ENCODE data around the gene C1orf35. TPM values are rescaled to one million over a fixed set of nuclear protein-coding genes. Genes with fewer than 3 reads are reported as not detected.

The C1orf35 gene
- total RNA-seq, 1 donor from 2014 or later: 14.7 TPM

DNA sequence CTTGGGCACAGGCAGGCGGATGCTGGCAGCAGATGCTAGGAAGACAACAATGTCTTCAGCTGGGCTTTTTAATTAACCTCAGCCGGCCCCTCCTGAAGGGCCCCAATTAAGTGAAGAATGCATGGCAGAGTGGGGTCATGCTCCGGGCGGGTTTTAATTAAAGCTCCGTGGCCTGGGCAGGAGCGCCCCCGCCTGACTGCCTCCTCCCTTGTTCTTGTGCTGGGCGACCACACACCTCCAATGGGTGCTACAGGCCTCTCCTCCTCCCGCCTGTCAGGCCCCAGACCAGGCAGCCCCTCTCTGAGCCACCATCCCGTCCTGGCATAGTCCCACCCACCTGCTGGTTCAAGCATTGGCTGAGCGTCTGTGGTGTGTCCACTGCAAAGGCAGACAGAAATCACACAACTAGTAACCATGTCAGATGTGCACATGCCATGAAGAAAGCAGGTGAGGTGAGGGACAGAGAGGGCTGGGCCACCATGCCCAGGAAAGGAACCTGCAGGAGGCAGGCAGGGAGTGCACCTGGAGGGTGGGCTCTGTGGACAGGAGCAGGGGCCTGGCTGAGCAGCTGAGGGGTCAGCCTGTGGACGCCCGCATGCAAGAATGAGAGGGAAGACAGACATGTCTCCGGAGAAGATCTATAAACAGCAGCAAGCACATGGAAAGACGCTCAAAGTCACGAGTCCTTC, 29.1 kb downstream of the C1orf35 start:
- Histone ChIP-seq H3K4me3 (no peak overlapping the region), H3K9me3 (no peaks in the 10 kb centered on the region), H3K4me1 (no peaks in the 10 kb centered on the region), H3K36me3 (no peaks in the 10 kb centered on the region), H3K27me3 (no peaks in the 10 kb centered on the region), H3K27ac (no peak overlapping the region)
- no peak for DNase-seq (ENCODE audit: extremely low spot score in 2 of 2)
- no peak for TF ChIP-seq CTCF (IDR thresholded peaks at IDR 0.05)
- intact Hi-C loops (cut with DNase I): no loop called here

DNA sequence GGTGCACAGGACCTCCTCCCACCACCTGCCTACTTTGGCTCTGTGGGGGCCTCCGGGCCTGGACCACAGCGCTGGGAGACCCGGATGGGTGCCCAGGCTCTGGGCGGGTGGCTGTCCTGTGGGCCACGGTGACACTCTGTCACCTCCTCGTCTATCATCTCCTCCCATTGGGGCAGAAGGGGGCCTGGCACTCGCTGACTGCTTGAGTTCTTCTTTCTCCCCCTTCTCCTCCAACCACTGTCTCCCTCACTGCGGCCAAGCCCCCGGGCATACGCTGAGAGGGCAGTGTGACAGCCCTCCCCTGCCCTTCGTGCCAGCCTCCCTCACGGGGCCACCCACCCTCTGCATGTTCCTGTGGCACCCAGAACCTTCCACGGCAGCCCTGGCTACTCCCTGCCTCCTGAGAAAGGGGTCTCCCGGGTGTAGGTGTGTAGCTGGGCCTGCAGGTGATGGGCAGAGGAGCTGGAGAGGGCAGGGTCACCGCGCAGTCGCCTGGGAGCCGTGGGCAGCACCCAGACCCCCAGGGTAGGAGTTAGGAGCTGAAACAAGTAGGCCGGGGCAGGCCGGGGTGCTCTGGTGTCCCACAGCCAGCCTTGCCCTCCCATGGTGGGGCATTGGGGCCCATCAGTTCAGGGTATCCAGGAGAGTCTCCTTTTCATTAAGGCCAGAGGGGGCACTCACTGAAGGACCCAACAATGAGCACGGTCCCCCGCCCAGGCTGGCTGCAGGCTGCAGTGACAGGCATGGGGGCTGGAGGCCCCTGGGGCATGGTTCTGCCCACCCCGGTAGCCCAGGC, 29.9 kb downstream of the C1orf35 start:
- no peak for TF ChIP-seq POLR2A (IDR thresholded peaks at IDR 0.05)
- TF ChIP-seq POLR2AphosphoS5 (IDR thresholded peaks at IDR 0.05; ENCODE audit: insufficient read depth in 1 of 2, low read depth in 1 of 2): no peak
- TF ChIP-seq CTCF (IDR thresholded peaks at IDR 0.05): no peak
- Histone ChIP-seq H3K36me3 (no peaks in the 10 kb centered on the region), H3K27me3 (no peaks in the 10 kb centered on the region), H3K9me3 (no peaks in the 10 kb centered on the region), H3K4me1 (no peaks in the 10 kb centered on the region), H3K27ac (no peak overlapping the region), H3K4me3 (no peak overlapping the region)
- intact Hi-C loops (cut with DNase I): no loop called here
- no peak for DNase-seq (ENCODE audit: extremely low spot score in 2 of 2)

GRCh38 chr1:228072658-228073043, 30.5 kb downstream of the C1orf35 start:
- no peak for DNase-seq (ENCODE audit: extremely low spot score in 2 of 2)
- intact Hi-C loops (cut with DNase I): no loop called here

DNA sequence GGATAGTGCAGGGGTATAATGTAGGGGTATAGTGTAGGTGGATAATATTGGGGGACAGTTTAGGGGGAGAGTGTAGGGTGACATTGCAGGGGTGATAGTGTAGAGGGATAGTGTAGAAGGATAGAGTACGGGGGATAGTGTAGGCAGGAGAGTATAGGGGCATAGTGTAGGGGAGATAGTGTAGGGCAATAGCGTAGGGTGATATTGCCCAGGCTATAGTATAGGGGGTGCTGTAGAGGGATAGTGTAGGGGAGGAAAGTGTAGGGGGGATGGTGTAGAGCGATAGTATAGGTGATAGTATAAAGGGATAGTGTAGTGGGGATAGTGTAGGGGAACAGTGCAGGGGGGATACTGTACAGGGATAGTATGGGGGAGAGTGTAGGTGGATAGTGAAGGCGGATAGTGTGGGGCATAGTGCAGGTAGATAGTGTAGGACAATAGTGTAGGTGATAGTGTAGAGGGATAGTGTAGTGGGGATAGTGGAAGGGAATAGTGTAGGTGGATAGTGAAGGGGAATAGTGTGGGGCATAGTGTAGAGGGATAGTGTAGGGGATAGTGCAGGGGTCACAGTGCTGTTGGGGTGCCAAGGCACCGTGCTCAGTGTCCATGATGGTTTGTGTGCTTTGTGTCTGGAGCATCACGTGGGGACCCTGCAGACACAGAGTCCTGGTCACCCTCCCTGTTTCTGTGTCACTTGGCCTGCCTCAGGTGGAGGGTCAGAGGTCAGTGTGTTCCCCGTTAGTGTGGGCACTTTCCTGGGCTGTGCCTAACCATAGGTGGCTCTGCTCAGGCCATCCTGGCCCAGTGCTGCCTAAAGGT, 31.1 kb downstream of the C1orf35 start:
- intact Hi-C loops (cut with DNase I): no loop called here
- TF ChIP-seq POLR2A (IDR thresholded peaks at IDR 0.05): no peak
- no peak for TF ChIP-seq POLR2AphosphoS5 (IDR thresholded peaks at IDR 0.05; ENCODE audit: insufficient read depth in 1 of 2, low read depth in 1 of 2)
- no peak for TF ChIP-seq CTCF (IDR thresholded peaks at IDR 0.05)
- Histone ChIP-seq H3K27ac (no peak overlapping the region), H3K4me3 (no peak overlapping the region), H3K36me3 (no peaks in the 10 kb centered on the region), H3K4me1 (no peaks in the 10 kb centered on the region), H3K9me3 (no peaks in the 10 kb centered on the region), H3K27me3 (no peaks in the 10 kb centered on the region)
- DNase-seq (ENCODE audit: extremely low spot score in 2 of 2): no peak

More at GRCh38 chr1:228072658-228073043, 30.5 kb downstream of the C1orf35 start:
- Histone ChIP-seq H3K27me3 (no peaks in the 10 kb centered on the region), H3K36me3 (no peaks in the 10 kb centered on the region), H3K4me3 (no peak overlapping the region), H3K9me3 (no peaks in the 10 kb centered on the region), H3K4me1 (no peaks in the 10 kb centered on the region), H3K27ac (no peak overlapping the region)
- no peak for TF ChIP-seq POLR2A (IDR thresholded peaks at IDR 0.05)
- TF ChIP-seq POLR2AphosphoS5 (IDR thresholded peaks at IDR 0.05; ENCODE audit: insufficient read depth in 1 of 2, low read depth in 1 of 2): no peak
- TF ChIP-seq CTCF (IDR thresholded peaks at IDR 0.05): no peak
